Measurements from ENCODE around the gene WFDC8. TPM values are rescaled to one million over a fixed set of nuclear protein-coding genes. Genes with fewer than 3 reads are reported as not detected.

Gene WFDC8
- polyA plus RNA-seq, 1 donor from 2014 or later: not detected

DNA sequence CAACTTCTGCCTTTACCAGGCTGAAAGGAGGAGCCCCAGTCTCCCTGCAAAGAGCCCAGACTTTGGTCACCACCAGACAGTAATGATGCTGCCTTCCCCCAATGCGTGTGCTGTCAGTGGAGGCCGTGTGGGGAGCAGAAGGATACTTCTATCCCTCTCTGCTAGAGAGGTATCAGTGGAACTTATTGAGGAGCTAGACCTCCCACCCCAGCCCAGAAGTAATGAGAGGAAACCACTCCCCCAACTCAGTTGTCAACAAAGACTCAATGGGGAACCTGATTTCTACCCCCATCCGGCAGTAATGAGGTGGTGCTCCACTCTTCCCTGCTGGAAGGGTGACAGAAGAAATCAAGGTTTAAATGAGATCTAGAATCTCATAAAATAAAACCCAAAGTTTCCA, 4.4 kb upstream of the WFDC8 start:
- Histone ChIP-seq H3K9me3 (ENCODE audit: low read length) (no peaks in the 10 kb centered on the region), H4K20me1 (ENCODE audit: insufficient read depth) (no peaks in the 10 kb centered on the region), H3K27me3 (ENCODE audit: insufficient read depth, low read depth, low read length) (no peaks in the 10 kb centered on the region), H3K4me2 (ENCODE audit: low read length) (no peak overlapping the region), H3K9me2 (ENCODE audit: insufficient read depth, low read length) (no peaks in the 10 kb centered on the region), H3K9ac (ENCODE audit: low read length) (no peak overlapping the region), H3K4me3 (ENCODE audit: low read length) (no peak overlapping the region), H3K27ac (ENCODE audit: low read length) (no peak overlapping the region), H3F3A (ENCODE audit: insufficient read depth, low read length, poor library complexity, severe bottlenecking) (no peaks in the 10 kb centered on the region), H3K79me2 (replicated peaks; ENCODE audit: insufficient read depth, low read length) (no peaks in the 10 kb centered on the region), H2AFZ (ENCODE audit: low read depth, low read length) (no peak overlapping the region), H3K36me3 (ENCODE audit: insufficient read depth, low read length) (no peaks in the 10 kb centered on the region)
- no peak for TF ChIP-seq POLR2AphosphoS5 (IDR thresholded peaks at IDR 0.05)
- no peak for TF ChIP-seq RAD21 (conservative IDR thresholded peaks at IDR 0.05)
- no peak for TF ChIP-seq TAF1 (IDR thresholded peaks at IDR 0.05; ENCODE audit: low read depth)
- TF ChIP-seq, protein P1, sequence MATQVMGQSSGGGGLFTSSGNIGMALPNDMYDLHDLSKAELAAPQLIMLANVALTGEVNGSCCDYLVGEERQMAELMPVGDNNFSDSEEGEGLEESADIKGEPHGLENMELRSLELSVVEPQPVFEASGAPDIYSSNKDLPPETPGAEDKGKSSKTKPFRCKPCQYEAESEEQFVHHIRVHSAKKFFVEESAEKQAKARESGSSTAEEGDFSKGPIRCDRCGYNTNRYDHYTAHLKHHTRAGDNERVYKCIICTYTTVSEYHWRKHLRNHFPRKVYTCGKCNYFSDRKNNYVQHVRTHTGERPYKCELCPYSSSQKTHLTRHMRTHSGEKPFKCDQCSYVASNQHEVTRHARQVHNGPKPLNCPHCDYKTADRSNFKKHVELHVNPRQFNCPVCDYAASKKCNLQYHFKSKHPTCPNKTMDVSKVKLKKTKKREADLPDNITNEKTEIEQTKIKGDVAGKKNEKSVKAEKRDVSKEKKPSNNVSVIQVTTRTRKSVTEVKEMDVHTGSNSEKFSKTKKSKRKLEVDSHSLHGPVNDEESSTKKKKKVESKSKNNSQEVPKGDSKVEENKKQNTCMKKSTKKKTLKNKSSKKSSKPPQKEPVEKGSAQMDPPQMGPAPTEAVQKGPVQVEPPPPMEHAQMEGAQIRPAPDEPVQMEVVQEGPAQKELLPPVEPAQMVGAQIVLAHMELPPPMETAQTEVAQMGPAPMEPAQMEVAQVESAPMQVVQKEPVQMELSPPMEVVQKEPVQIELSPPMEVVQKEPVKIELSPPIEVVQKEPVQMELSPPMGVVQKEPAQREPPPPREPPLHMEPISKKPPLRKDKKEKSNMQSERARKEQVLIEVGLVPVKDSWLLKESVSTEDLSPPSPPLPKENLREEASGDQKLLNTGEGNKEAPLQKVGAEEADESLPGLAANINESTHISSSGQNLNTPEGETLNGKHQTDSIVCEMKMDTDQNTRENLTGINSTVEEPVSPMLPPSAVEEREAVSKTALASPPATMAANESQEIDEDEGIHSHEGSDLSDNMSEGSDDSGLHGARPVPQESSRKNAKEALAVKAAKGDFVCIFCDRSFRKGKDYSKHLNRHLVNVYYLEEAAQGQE (IDR thresholded peaks at IDR 0.05; ENCODE audit: borderline replicate concordance): no peak
- no peak for TF ChIP-seq EP300 (conservative IDR thresholded peaks at IDR 0.05; ENCODE audit: poor library complexity, severe bottlenecking)
- TF ChIP-seq SMC3 (conservative IDR thresholded peaks at IDR 0.05; ENCODE audit: poor library complexity): no peak
- no peak for TF ChIP-seq EZH2 (IDR thresholded peaks at IDR 0.05; ENCODE audit: borderline replicate concordance, insufficient read depth, low read length, poor library complexity, severe bottlenecking)
- TF ChIP-seq, protein P2, sequence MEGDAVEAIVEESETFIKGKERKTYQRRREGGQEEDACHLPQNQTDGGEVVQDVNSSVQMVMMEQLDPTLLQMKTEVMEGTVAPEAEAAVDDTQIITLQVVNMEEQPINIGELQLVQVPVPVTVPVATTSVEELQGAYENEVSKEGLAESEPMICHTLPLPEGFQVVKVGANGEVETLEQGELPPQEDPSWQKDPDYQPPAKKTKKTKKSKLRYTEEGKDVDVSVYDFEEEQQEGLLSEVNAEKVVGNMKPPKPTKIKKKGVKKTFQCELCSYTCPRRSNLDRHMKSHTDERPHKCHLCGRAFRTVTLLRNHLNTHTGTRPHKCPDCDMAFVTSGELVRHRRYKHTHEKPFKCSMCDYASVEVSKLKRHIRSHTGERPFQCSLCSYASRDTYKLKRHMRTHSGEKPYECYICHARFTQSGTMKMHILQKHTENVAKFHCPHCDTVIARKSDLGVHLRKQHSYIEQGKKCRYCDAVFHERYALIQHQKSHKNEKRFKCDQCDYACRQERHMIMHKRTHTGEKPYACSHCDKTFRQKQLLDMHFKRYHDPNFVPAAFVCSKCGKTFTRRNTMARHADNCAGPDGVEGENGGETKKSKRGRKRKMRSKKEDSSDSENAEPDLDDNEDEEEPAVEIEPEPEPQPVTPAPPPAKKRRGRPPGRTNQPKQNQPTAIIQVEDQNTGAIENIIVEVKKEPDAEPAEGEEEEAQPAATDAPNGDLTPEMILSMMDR (IDR thresholded peaks at IDR 0.05; ENCODE audit: poor library complexity, severe bottlenecking): no peak
- TF ChIP-seq MXI1 (conservative IDR thresholded peaks at IDR 0.05; ENCODE audit: poor library complexity, severe bottlenecking): no peak

DNA sequence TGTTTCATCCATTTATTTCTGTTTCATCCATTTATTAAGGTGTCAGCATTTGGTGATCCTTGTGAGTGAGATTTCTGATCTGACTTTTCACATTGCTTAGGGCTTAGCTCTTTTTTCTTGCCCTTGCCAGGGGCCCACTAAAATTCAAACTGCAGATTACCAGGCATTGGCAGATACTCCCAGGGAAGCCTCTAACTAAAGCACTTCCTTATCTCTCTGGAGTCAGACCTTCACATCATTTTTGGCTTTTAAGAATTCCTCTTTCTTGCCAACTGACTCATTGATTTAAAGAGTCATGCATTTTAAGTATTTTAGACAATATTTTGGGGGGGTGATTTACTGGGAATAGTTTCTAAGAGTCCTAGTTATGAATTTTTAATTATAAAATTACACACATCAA, 2.6 kb upstream of the WFDC8 start:
- Histone ChIP-seq H3K27me3 (ENCODE audit: insufficient read depth, low read depth, low read length) (no peaks in the 10 kb centered on the region), H3K4me2 (ENCODE audit: low read length) (no peak overlapping the region), H3K9me2 (ENCODE audit: insufficient read depth, low read length) (no peaks in the 10 kb centered on the region), H2AFZ (ENCODE audit: low read depth, low read length) (no peak overlapping the region), H3K79me2 (replicated peaks; ENCODE audit: insufficient read depth, low read length) (no peaks in the 10 kb centered on the region), H3K9ac (ENCODE audit: low read length) (no peak overlapping the region), H3K27ac (ENCODE audit: low read length) (no peak overlapping the region), H3F3A (ENCODE audit: insufficient read depth, low read length, poor library complexity, severe bottlenecking) (no peaks in the 10 kb centered on the region), H3K4me3 (ENCODE audit: low read length) (no peak overlapping the region), H4K20me1 (ENCODE audit: insufficient read depth) (no peaks in the 10 kb centered on the region), H3K9me3 (ENCODE audit: low read length) (no peaks in the 10 kb centered on the region), H3K36me3 (ENCODE audit: insufficient read depth, low read length) (no peaks in the 10 kb centered on the region)
- TF ChIP-seq EZH2 (IDR thresholded peaks at IDR 0.05; ENCODE audit: borderline replicate concordance, insufficient read depth, low read length, poor library complexity, severe bottlenecking) (no peak), EP300 (conservative IDR thresholded peaks at IDR 0.05; ENCODE audit: poor library complexity, severe bottlenecking) (no peak), RAD21 (conservative IDR thresholded peaks at IDR 0.05) (no peak)
- TF ChIP-seq, protein P1 (IDR thresholded peaks at IDR 0.05; ENCODE audit: borderline replicate concordance): no peak
- TF ChIP-seq, protein P2 (IDR thresholded peaks at IDR 0.05; ENCODE audit: poor library complexity, severe bottlenecking): no peak

Data from neural cell (in vitro differentiated cells).